Endothelial cell (in vitro differentiated cells): ENCODE results near the gene SLC22A12. TPM values are rescaled to one million over a fixed set of nuclear protein-coding genes. Genes with fewer than 3 reads are reported as not detected.

Experiments used
- DNase-seq: peaks from one replicate; pipeline ENCODE4 v3.0.0; 2021; ENCODE audit warnings: low spot score
- H3K27ac Mint-ChIP-seq: one replicate; pipeline ENCODE4 v1.8.0; 2021; ENCODE audit warnings: mixed read lengths, inconsistent platforms; ENCODE audit not compliant: unreplicated experiment
- H3K27me3 Mint-ChIP-seq: one replicate; pipeline ENCODE4 v1.8.0; 2021; ENCODE audit warnings: mild to moderate bottlenecking, moderate library complexity, mixed read lengths, inconsistent platforms; ENCODE audit not compliant: unreplicated experiment
- H3K36me3 Mint-ChIP-seq: one replicate; pipeline ENCODE4 v1.8.0; 2021; ENCODE audit warnings: mild to moderate bottlenecking, low read depth, mixed read lengths, inconsistent platforms; ENCODE audit not compliant: unreplicated experiment
- H3K4me1 Mint-ChIP-seq: one replicate; pipeline ENCODE4 v1.8.0; 2021; ENCODE audit warnings: mild to moderate bottlenecking, mixed read lengths, inconsistent platforms; ENCODE audit not compliant: unreplicated experiment
- H3K4me3 Mint-ChIP-seq: one replicate; pipeline ENCODE4 v1.8.0; 2021; ENCODE audit warnings: mild to moderate bottlenecking, mixed read lengths, inconsistent platforms; ENCODE audit not compliant: unreplicated experiment
- H3K9me3 Mint-ChIP-seq: one replicate; pipeline ENCODE4 v1.8.0; 2021; ENCODE audit warnings: mixed read lengths, inconsistent platforms; ENCODE audit not compliant: unreplicated experiment
- CTCF ChIP-seq: fragments of 200-600 bp; sonication (generic); IDR thresholded peaks from one replicate; pipeline ENCODE4 v1.5.0; 2021; ENCODE audit warnings: antibody characterized with exemption; ENCODE audit not compliant: unreplicated experiment
- total RNA-seq: library from RNA; stranded (reverse); fragmentation: NEBNext Ultra II Directional; extraction: Animal tissue kit (Norgen Biotek cat#: 25700); gene quantifications from one replicate; pipeline ENCODE4 v1.2.1, GENCODE V29; 2021; ENCODE audit not compliant: unreplicated experiment

Gene SLC22A12
- total RNA-seq, 1 donor from 2014 or later, result not detected

- Mint-ChIP-seq H3K4me1 (peaks cover 16% of the 10 kb centered on the region), H3K27me3 (peaks cover 11% of the 10 kb centered on the region), H3K4me3 (no peak overlapping the region), H3K36me3 (peaks cover 4% of the 10 kb centered on the region), H3K9me3 (no peaks in the 10 kb centered on the region), H3K27ac (no peak overlapping the region)
- no peak for DNase-seq
- no peak for TF ChIP-seq CTCF
Measured at GRCh38 chr11:64611869-64612646, 21.0 kb downstream of the SLC22A12 start.

GRCh38 chr11:64613648-64614047 lies 22.6 kb downstream of the SLC22A12 start:
- Mint-ChIP-seq H3K27me3 (peaks cover 8% of the 10 kb centered on the region), H3K27ac (no peak overlapping the region), H3K36me3 (peaks cover 4% of the 10 kb centered on the region), H3K4me3 (no peak overlapping the region), H3K4me1 (peaks cover 16% of the 10 kb centered on the region), H3K9me3 (no peaks in the 10 kb centered on the region)
- DNase-seq, result no peak
- no peak for TF ChIP-seq CTCF

GRCh38 chr11:64614917-64615316 lies 23.9 kb downstream of the SLC22A12 start:
- Mint-ChIP-seq H3K9me3 (no peaks in the 10 kb centered on the region), H3K4me3 (no peak overlapping the region), H3K36me3 (peaks cover 4% of the 10 kb centered on the region), H3K27ac (no peak overlapping the region), H3K27me3 (peaks cover 13% of the 10 kb centered on the region), H3K4me1 (peaks cover 16% of the 10 kb centered on the region)
- no peak for DNase-seq
- no peak for TF ChIP-seq CTCF

GRCh38 chr11:64616817-64617216 lies 25.8 kb downstream of the SLC22A12 start:
- peak overlapping the region; percentile 5 for H3K4me3 Mint-ChIP-seq
- no peaks in the 10 kb centered on the region for H3K9me3 Mint-ChIP-seq
- H3K27me3 Mint-ChIP-seq, result peaks cover 16% of the 10 kb centered on the region
- DNase-seq, result no peak
- no peak for TF ChIP-seq CTCF
- H3K27ac Mint-ChIP-seq, result peak overlapping the region; percentile 1
- H3K36me3 Mint-ChIP-seq, result peaks cover 4% of the 10 kb centered on the region
- H3K4me1 Mint-ChIP-seq, result peaks cover 15% of the 10 kb centered on the region

- no peak overlapping the region for H3K4me3 Mint-ChIP-seq
- no peak overlapping the region for H3K27ac Mint-ChIP-seq
- DNase-seq, result no peak
- H3K4me1 Mint-ChIP-seq, result peaks cover 6% of the 10 kb centered on the region
- TF ChIP-seq CTCF, result no peak
- peaks cover 4% of the 10 kb centered on the region for H3K36me3 Mint-ChIP-seq
- H3K27me3 Mint-ChIP-seq, result peaks cover 17% of the 10 kb centered on the region
- H3K9me3 Mint-ChIP-seq, result no peaks in the 10 kb centered on the region
Measured at GRCh38 chr11:64619196-64619595, 28.2 kb downstream of the SLC22A12 start.
